Mononuclear cell (primary cell): Measurements from ENCODE around the gene USP7. TPM values are rescaled to one million over a fixed set of nuclear protein-coding genes. Genes with fewer than 3 reads are reported as not detected.

Experiments
- H3K27me3 ChIP-seq: 2 replicates; pipeline ENCODE4 v1.6.0; 2011; ENCODE audit warnings: low read length, control low read depth; ENCODE audit not compliant: insufficient read depth
- H3K4me1 ChIP-seq: 2 replicates; pipeline ENCODE4 v1.5.1; 2011; ENCODE audit warnings: mild to moderate bottlenecking, low read length, control low read depth; ENCODE audit not compliant: insufficient read depth
- H3K4me3 ChIP-seq: 2 replicates; pipeline ENCODE4 v1.5.1; 2011; ENCODE audit warnings: mild to moderate bottlenecking, low read length, moderate library complexity
- H3K9me3 ChIP-seq: 2 replicates; pipeline ENCODE4 v1.5.1; 2011; ENCODE audit warnings: low read depth, mild to moderate bottlenecking, control low read depth, low read length
- total RNA-seq: library from RNA; depleted of rRNA; stranded (reverse); fragments of >200 nt; gene quantifications from one replicate; pipeline ENCODE4 v1.2.3, GENCODE V29; 2012

Gene USP7
- 209 TPM for total RNA-seq

- peaks cover 65% of the 10 kb centered on the region for H3K4me1 ChIP-seq
- H3K9me3 ChIP-seq: no peaks in the 10 kb centered on the region
- peak within 1 kb of the TSS; percentile 70 for H3K4me3 ChIP-seq
- no peaks in the 10 kb centered on the region for H3K27me3 ChIP-seq
Observed at GRCh38 chr16:8963821-8964441, at the start of gene USP7. TSS of gene USP7 (minus strand) at chr16:8963906. CDS start at chr16:8963285, 621 bp downstream.

- Histone ChIP-seq H3K27me3 (peaks cover 9% of the 10 kb centered on the region), H3K4me3 (no peak overlapping the region), H3K4me1 (peaks cover 5% of the 10 kb centered on the region), H3K9me3 (peaks cover 5% of the 10 kb centered on the region)
Observed at GRCh38 chr16:9013508-9013864, 49.8 kb upstream of the USP7 start.

- H3K27me3 ChIP-seq: peaks cover 9% of the 10 kb centered on the region
- peaks cover 5% of the 10 kb centered on the region for H3K9me3 ChIP-seq
- peaks cover 8% of the 10 kb centered on the region for H3K4me1 ChIP-seq
Observed at GRCh38 chr16:9012848-9013507, 49.3 kb upstream of the USP7 start.

GRCh38 chr16:9012330-9012729, 48.6 kb upstream of the USP7 start:
- Histone ChIP-seq H3K4me1 (peaks cover 8% of the 10 kb centered on the region), H3K27me3 (peaks cover 9% of the 10 kb centered on the region), H3K4me3 (no peak overlapping the region), H3K9me3 (peaks cover 5% of the 10 kb centered on the region)

More at GRCh38 chr16:9012848-9013507, 49.3 kb upstream of the USP7 start:
- no peak overlapping the region for H3K4me3 ChIP-seq

- Histone ChIP-seq H3K9me3 (no peaks in the 10 kb centered on the region), H3K27me3 (peaks cover 5% of the 10 kb centered on the region), H3K4me1 (peaks cover 8% of the 10 kb centered on the region), H3K4me3 (no peak overlapping the region)
Observed at GRCh38 chr16:9008601-9009260, 45.0 kb upstream of the USP7 start.

GRCh38 chr16:9007177-9007794, 43.6 kb upstream of the USP7 start:
- Histone ChIP-seq H3K4me1 (peaks cover 8% of the 10 kb centered on the region), H3K27me3 (no peaks in the 10 kb centered on the region), H3K9me3 (no peaks in the 10 kb centered on the region), H3K4me3 (no peak overlapping the region)

- no peaks in the 10 kb centered on the region for H3K9me3 ChIP-seq
- H3K4me3 ChIP-seq: no peak overlapping the region
- no peaks in the 10 kb centered on the region for H3K27me3 ChIP-seq
- H3K4me1 ChIP-seq: peaks cover 8% of the 10 kb centered on the region
Observed at GRCh38 chr16:9004183-9004582, 40.5 kb upstream of the USP7 start.

- H3K9me3 ChIP-seq: no peaks in the 10 kb centered on the region
- no peaks in the 10 kb centered on the region for H3K27me3 ChIP-seq
- H3K4me1 ChIP-seq: peaks cover 6% of the 10 kb centered on the region
- H3K4me3 ChIP-seq: no peak overlapping the region
Observed at GRCh38 chr16:9003763-9004162, 40.1 kb upstream of the USP7 start.

GRCh38 chr16:9003322-9003721, 39.6 kb upstream of the USP7 start:
- Histone ChIP-seq H3K4me3 (no peak overlapping the region), H3K27me3 (no peaks in the 10 kb centered on the region), H3K9me3 (no peaks in the 10 kb centered on the region), H3K4me1 (peaks cover 1% of the 10 kb centered on the region)

- no peaks in the 10 kb centered on the region for H3K27me3 ChIP-seq
- no peaks in the 10 kb centered on the region for H3K9me3 ChIP-seq
- H3K4me3 ChIP-seq: no peak overlapping the region
- no peaks in the 10 kb centered on the region for H3K4me1 ChIP-seq
Observed at GRCh38 chr16:9002042-9002441, 38.3 kb upstream of the USP7 start.

- H3K27me3 ChIP-seq: no peaks in the 10 kb centered on the region
- H3K4me1 ChIP-seq: no peaks in the 10 kb centered on the region
- H3K4me3 ChIP-seq: no peak overlapping the region
- H3K9me3 ChIP-seq: no peaks in the 10 kb centered on the region
Observed at GRCh38 chr16:9000664-9001063, 37.0 kb upstream of the USP7 start.

GRCh38 chr16:8999800-9000199, 36.1 kb upstream of the USP7 start:
- Histone ChIP-seq H3K4me1 (no peaks in the 10 kb centered on the region), H3K9me3 (no peaks in the 10 kb centered on the region), H3K27me3 (no peaks in the 10 kb centered on the region), H3K4me3 (no peak overlapping the region)

- Histone ChIP-seq H3K4me3 (no peak overlapping the region), H3K4me1 (no peaks in the 10 kb centered on the region), H3K27me3 (no peaks in the 10 kb centered on the region), H3K9me3 (no peaks in the 10 kb centered on the region)
Observed at GRCh38 chr16:8998108-8998507, 34.4 kb upstream of the USP7 start.

GRCh38 chr16:8996891-8997290, 33.2 kb upstream of the USP7 start:
- Histone ChIP-seq H3K4me1 (no peaks in the 10 kb centered on the region), H3K27me3 (no peaks in the 10 kb centered on the region), H3K4me3 (no peak overlapping the region), H3K9me3 (no peaks in the 10 kb centered on the region)

- no peak overlapping the region for H3K4me3 ChIP-seq
- no peaks in the 10 kb centered on the region for H3K27me3 ChIP-seq
- no peaks in the 10 kb centered on the region for H3K9me3 ChIP-seq
- no peaks in the 10 kb centered on the region for H3K4me1 ChIP-seq
Observed at GRCh38 chr16:8990445-8990844, 26.7 kb upstream of the USP7 start.
